ENCODE results near the gene COG8.

DNA sequence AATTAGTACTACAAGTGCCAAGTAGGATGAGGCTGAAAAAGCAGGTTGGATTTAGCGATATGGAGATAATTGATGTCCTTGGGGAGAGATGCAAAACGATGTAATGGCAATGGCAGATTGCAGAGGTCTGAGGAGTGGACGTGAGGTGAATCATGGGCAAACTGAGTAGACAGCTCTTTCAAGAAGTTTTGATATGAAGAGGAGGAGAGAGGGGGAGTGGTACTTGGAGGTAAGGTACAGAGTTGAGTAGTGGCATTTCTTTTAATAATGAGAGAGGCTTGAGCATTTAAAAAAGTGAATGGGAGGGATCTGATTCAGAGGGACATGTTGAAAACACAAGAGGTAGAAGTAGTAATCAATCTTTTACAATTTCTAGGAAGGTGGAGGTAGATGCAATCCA is 46.0 kb downstream of the COG8 start:
- TF ChIP-seq CTCF (IDR thresholded peaks at IDR 0.05) (no peak), ZFX (IDR thresholded peaks at IDR 0.05; ENCODE audit: borderline replicate concordance) (no peak)
